ENCODE data around the gene KCTD21.

KCTD21 gene

DNA sequence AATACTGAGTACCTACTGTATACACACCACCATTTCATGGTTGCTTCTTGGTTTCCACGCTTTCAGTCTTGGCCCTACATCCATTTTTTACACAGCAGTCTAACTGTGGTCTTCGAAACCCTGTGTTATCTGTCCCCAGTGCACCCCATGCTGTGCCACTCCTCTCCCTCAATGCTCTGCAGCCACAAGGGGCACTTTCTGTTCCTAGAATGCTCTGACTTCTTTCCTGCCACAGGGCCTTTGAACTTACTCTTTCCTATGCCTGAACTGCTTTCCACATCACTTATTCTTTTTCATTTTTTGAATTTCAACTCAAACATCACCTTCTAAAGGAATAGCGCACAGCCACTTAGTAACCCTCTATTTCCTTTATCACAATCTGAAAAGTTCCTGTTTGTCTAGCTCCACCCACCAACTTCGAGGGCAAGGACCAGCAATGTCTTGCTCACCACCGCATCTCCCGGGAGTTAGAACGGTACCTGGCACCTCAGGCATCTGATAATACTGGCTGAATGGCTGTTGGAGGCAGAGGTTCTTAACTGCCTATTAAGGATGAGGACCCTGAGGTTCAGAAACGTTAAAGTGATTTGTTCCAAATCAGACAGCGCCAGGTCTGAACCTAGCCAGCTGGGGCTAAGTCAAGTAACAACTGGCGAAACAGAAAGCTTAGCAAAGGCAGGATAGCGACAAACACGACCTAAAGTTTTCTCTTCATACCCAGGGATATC lies 49.6 kb downstream of the KCTD21 start:
- no peak for FAIRE-seq

DNA sequence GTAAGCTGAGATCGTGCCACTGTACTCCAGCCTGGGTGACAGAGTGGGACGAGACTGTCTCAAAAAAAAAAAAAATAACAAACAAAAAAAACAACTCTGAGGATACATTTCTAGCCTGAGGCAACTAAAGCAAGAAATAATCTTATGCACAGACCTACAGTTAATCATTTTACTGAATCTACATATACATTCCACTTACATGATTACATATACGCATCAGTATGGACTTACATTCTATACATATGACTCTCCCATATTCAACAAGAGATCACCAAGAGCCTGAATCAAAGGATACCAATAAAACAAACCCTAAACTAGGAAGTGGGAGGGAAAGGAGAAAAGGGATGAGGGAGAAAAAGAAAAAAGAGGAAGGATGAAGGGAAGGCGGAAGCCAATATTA lies 50.1 kb downstream of the KCTD21 start:
- FAIRE-seq = no peak

DNA sequence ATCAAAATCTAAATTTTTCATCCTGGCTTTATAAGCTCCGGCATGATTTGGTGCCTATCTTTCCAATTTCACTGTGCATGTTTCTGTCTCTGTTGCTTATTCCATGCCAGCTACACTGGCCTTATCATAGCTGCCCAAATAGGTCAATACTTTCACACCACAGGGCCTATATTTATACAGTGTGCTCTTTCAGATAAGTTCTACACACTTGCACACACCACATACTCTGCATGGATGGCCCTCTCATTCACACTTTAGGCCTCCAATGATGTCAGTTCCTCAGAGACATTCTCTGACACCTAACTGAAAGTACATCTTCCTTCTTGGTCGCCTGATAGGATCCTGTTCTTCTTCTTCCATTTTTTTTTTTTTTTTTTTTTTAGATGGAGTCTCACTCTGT lies 56.0 kb downstream of the KCTD21 start:
- no peak for FAIRE-seq

DNA sequence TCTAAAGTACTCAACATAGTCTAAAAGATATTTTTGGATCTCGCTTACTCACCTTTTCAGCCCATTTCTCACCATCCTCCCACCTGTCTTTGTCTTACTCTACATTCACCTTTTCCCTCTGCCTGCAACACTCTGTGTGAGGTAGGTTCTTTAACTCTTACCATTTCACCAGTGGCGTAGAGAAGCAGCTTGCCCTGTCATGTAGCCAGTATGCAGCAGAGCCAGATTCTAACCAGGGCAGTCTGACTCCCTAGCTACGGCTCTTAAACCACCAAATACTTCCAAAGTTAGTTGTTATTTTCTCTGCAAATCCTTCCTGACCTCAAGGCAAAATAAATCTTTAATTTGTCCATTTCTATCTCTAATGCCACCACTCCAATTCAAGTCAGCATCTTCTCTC lies 56.5 kb downstream of the KCTD21 start:
- FAIRE-seq = no peak

DNA sequence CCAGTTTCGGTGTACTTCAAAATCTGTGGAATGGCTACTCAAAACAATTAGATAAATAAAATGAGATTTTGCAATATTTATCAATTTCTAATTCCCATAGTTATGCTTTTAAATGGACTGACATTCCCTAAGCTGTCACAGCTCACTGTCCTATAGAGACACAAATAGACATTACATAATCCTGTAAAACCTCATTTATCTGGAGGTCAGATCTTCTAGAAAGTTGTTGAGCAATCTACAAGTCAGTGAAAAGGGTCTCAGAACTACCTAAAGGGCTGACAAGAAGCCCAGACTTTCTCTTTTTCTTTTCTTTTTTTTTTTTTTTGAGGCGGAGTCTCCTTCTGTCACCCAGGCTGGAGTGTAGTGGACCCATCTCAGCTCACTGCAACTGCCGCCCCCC lies 61.0 kb downstream of the KCTD21 start:
- FAIRE-seq = no peak

Measured in TTC549 (cell line).